GM21447 (cell line): Measurements from ENCODE around the gene LY9.

Source experiments
- ATAC-seq: cut with Tn5 transposase; IDR thresholded peaks from one replicate; pipeline ENCODE4 v1.9.1; 2021; ENCODE audit not compliant: unreplicated experiment

Gene LY9, protein sequence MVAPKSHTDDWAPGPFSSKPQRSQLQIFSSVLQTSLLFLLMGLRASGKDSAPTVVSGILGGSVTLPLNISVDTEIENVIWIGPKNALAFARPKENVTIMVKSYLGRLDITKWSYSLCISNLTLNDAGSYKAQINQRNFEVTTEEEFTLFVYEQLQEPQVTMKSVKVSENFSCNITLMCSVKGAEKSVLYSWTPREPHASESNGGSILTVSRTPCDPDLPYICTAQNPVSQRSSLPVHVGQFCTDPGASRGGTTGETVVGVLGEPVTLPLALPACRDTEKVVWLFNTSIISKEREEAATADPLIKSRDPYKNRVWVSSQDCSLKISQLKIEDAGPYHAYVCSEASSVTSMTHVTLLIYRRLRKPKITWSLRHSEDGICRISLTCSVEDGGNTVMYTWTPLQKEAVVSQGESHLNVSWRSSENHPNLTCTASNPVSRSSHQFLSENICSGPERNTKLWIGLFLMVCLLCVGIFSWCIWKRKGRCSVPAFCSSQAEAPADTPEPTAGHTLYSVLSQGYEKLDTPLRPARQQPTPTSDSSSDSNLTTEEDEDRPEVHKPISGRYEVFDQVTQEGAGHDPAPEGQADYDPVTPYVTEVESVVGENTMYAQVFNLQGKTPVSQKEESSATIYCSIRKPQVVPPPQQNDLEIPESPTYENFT

DNA sequence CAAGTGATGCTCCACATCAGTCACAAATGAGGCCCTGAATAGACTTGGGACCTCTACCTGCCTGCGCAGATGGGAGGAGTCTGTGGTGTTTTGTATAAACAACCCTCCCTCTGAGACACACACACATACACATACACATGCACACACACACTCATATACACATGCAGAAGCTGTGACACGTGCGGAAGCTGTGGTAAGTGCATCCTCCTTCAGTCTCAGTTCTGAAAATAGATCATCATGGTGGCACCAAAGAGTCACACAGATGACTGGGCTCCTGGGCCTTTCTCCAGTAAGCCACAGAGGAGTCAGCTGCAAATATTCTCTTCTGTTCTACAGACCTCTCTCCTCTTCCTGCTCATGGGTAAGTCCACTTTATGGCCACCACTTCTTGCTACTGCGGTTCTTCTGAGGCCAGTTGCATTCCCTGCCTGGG is at the start of gene LY9:
TSS of gene LY9 (plus strand) at position 224 of the 433 bp plus-strand sequence. CDS start at position 238, 14 bp downstream.
- ATAC-seq: peak; percentile 74

DNA sequence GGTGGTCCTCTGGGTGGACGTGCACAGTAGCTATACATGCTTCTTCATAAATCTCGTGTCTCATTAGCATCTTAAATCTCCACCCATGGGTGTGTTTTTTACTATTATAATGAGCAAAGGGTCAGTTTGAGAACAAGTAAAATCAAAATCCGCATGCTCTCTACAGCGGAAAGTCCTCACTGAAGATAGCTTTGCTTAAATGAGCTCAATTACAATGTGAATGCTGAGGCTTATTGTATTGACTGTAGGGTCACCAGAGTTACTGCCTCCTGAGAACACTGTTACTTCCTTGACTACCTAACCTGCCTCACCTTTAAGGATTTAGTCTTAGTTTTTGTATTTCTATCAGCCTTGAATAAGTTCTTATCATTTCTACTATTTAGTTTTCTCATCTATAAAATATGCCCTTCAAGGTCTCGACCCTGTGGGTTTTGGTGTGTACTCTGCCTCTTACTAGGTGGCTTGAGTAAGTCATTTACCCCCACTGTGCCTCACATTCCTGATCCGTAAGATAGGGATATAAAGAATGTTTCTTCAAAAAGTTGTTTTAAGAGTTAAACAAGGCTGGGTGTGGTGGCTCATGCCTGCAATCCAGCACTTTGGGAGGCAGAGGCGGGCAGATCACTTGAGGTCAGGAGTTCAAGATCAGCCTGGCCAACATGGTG is 49.0 kb upstream of the LY9 start:
- ATAC-seq: no peak

DNA sequence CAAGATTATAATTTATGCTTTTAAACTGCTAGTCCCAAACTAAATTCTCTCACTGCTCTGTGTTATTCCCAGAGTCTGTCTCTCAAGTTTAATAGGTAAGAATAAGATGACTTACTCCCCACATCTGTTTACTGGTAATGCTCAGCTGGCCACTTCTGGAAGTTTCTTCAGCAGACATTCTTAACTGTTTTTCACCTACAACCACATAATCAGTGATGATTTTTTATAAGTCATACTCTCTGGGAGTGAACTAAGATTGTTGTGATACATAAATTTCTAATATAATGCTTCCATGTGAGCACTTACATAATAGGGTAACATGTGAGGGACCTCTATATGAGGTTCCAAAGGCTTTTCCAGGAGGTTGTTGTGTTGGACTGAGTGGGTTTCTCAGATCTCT is 48.3 kb upstream of the LY9 start:
- ATAC-seq: no peak

DNA sequence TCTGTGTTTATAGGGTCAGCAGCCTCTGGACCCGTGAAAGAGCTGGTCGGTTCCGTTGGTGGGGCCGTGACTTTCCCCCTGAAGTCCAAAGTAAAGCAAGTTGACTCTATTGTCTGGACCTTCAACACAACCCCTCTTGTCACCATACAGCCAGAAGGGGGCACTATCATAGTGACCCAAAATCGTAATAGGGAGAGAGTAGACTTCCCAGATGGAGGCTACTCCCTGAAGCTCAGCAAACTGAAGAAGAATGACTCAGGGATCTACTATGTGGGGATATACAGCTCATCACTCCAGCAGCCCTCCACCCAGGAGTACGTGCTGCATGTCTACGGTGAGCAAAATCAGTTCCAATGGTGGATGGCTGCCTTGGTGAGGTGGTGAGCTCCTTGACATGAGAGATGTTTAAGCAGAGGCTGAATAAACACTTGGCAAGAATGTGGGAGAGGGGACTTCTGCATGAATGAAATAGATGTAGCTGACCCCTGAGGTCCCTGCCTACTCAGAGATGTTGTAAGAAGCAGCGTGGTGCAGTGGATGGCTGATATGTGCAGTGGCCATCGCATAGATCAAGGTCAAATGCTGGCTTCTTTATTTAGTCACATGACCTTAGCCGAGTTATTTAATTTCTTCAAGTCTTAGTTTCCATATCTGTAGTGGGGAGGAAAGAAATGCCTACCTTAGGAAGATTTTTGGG is 47.6 kb upstream of the LY9 start:
- ATAC-seq: no peak

DNA sequence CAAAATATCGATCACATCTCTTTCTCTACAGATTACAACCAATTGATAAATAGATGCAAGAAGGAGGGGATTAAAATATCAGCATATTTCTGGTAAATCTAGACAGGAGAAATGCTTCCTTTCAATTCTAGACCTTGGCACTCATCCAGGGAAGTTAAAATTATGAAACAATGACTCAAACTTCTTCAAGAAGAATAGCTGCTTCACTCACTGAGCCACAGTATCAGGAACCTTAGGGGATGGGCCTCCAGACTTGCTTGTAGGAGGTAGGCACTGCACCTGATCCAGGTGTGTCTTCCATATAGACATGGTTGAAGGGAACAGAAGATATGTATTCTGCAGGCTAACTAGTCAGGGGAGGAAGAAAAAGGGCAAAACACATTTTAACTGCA is 47.1 kb upstream of the LY9 start:
- ATAC-seq: no peak

DNA sequence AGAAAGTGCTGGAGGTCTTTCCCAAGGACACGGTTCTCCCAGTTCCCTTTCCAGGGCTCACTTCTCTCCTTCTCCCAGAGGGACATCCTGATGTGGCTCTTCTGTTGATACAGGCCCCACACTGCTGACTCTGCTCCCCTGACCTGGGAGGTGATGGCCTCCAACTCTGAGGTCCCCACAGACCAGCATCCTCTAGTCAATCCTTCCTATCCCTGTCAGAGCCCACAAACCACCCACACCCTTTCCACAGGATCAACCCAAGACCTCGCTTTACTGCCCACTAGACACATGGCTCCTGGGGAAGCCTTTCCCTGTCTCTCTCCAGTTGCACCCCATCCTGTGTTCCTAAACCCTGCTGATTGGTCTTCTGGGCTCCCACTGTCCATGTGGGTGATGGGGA is 45.4 kb upstream of the LY9 start:
- ATAC-seq: no peak

DNA sequence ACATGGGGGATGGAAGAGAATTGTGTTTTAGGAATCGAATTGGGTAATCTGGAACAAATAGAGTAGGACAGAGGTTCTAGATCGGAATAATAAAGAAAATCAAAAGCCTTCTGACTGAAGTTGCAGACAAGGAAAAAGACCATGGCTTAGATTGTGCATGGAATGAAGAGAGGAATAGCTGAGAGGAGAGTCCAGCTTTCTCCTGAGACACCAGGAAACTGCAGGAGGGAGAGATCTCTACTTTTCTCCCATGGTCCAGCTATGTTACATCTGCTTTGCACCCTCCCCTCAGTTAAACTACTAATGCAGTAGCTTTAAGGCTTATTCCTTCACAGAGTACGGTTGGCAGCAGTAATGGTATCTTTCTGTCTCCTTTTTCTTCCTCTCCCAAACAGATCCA is 43.6 kb upstream of the LY9 start:
- no peak for ATAC-seq

DNA sequence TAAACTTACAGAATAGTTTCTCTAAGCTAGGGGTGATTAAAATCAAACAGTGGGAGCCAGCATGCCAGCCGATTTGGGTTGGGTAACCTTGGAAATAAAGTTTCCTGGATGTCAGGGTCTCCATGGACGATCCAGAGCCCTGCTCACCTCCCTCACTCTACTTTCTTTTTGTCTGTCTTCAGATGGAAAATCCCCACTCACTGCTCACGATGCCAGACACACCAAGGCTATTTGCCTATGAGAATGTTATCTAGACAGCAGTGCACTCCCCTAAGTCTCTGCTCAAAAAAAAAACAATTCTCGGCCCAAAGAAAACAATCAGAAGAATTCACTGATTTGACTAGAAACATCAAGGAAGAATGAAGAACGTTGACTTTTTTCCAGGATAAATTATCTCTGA is 43.0 kb upstream of the LY9 start:
- ATAC-seq: no peak

DNA sequence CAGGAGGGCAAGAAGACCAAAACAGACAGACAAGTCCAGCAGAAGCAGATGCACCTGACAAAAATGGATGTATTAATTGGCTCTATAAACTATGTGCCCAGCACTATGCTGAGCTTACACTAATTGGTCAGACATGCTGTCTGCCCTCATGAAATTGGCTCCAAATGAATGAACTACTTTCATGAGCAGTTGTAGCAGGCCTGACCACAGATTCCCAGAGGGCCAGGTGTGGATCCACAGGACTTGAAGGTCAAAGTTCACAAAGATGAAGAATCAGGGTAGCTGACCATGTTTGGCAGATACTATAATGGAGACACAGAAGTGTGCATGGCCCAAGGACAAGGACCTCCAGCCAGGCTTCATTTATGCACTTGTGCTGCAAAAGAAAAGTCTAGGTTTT is 42.4 kb upstream of the LY9 start:
- ATAC-seq: no peak

DNA sequence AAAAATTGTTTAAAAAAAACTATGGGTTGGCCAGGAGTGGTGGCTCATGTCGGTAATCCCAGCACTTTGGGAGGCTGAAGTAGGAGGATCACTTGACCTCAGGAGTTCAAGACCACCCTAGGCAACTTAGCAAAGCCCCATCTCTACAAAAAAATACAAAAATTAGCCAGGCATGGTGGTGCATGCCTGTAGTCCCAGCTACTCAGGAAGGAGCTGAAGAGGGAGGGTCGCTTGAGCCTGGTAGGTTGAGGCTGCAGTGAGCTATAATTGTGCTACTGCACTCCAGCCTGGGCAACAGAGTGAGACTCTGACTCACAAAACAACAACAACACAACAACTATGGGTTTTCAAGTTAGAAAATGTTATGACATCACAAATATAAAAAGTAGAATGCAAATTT is 40.5 kb upstream of the LY9 start:
- ATAC-seq: no peak

DNA sequence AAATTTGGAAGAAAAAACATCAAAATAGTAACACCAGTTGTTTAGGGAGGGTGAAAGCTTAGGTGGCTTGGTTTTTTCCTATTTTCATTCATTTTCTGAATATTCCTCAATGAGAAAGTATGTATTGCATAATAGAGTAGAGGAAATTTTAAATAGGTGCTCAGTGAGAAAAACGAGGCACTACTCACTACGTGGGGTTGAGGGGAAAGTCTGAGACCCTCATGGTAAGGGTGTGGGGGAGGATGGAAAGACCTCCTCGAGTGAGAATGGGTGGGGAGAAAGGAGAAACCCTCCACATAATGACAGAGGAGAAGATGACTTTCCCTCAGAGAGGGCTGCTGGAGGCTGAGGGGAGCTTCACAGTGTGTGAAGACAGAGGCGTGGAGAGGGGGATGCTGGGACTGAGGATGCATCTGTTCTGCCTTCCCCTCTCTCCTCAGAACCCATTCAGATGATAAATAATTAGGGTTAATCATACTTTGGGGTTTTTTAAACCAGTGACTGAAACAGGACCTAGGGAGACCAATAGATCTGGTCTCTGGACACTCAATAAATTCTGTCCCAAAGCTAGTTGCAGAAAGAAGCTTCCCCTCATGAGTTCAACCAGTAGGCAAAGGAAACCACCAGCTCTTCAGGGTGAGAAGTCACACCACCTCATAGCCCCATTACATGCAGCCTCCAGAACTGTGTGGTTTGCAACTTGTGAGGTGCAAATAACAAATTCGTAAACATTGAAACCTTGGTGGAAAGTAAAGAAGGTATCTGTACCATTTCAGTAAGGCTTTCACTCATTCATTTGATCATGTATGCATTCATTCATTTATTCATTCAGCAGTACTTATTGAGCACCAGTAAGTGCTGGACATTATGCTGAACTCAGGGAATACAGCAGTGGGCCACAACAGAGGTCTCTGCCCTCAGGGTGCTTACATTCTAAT is 39.8 kb upstream of the LY9 start:
- ATAC-seq: peak; percentile 52

DNA sequence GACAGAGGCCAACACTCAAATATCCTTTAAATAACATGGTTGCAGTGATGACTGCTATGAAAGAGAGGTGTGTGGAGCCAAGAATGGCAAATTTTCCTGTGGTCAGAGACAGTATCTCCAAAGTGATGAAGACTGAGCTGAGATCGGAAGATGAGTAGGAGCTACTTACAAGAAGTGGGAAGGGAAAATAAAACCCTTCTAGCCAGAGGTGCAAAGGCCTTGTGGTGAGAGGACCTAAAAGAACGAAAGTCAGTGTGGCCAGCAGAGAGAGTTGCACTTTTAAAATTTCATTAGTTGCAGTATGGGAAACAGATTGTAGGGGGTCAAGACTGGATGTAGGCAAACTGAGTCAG is 39.1 kb upstream of the LY9 start:
- ATAC-seq: no peak

DNA sequence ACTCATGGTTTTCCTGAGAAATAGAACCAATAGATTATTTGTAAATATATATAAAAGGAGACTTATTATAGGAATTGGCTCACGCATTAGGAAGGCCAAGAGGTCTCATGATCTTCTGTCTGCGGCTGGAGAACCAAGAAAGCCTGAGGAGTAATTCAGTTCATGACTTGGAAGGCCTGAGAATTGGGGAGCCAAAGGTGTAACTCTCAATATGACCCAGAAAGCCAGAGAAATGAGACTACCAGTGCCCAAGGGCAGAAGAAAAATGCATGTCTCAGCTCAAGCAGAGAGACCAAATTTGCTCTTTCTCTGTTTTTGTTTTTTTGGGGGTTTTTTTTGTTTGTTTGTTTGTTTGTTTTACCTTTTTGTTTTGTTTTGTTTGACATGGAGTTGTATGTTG is 37.5 kb upstream of the LY9 start:
- ATAC-seq: no peak

DNA sequence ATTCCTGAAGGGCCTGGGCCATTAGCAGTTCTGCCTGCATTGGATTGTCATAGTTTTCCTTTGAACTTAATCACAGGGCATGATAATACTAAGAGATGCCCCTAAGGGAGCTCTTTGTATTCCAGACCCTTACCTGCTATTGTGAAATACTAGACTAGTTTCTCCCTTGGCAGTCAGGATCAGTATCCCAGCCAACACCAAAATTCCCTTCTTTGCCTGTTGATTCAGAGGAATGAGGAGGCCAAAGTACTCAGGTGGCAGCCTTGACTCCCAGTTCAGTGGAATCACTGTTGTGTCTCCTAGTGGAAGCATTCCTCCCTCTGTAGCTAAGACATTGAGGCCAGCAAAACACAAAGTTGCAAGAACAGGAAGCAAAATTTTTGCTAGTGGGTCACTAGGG is 36.2 kb upstream of the LY9 start:
- no peak for ATAC-seq

DNA sequence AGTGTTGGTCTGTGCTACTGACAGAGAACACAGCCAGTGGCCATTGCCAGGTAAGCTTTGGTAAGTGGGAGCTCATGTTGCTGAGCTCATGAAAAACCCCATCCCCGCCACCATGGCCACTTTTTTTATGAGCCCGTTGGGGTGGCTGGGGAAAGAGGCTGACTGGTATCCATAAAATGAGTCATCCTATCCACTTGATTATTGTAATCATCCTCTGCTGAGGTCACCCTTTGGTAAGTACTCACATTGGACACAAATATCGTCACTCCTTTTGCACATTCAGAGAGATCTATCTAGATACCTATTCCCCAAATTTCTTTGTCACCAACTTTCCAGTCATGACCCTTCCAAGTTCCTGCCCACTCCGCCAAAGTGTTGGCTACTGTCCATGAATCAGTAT is 34.9 kb upstream of the LY9 start:
- no peak for ATAC-seq

DNA sequence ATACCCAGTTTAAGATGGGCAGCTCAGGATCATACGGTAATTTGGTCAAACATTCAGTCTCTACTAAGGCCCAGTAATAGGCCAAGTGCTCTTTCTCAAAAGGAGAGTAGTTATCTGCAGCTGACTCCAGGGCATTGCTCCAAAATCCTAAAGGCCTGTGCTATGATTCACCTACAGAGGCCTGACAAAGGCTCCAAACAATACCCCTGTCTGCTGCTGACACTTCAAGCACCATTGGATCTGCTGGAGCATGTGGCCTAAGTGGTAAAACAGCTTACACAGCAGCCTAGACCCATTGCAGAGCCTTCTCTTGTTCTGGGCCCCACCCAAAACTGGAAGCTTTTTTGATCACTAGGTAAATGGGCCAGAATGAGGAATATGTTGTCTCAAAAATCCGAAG is 34.1 kb upstream of the LY9 start:
- no peak for ATAC-seq

DNA sequence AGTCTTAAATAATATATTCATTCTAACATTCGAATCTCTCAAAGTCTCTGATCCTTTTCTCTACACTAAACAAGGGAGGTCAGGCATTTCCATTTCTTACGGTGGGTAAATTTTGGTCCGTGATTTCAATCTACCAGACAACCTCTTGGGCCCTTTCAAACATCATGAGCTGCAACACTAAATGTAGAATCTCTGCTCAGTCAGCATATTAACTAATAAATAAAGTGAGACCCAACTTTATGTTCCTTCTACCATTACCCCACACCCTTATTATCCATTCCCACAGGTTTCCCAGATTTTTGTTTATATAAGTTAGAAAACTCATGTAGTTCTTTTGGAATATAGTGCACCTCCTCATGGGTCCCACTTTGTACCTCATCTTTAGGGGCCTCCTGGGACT is 32.0 kb upstream of the LY9 start:
- ATAC-seq: no peak

DNA sequence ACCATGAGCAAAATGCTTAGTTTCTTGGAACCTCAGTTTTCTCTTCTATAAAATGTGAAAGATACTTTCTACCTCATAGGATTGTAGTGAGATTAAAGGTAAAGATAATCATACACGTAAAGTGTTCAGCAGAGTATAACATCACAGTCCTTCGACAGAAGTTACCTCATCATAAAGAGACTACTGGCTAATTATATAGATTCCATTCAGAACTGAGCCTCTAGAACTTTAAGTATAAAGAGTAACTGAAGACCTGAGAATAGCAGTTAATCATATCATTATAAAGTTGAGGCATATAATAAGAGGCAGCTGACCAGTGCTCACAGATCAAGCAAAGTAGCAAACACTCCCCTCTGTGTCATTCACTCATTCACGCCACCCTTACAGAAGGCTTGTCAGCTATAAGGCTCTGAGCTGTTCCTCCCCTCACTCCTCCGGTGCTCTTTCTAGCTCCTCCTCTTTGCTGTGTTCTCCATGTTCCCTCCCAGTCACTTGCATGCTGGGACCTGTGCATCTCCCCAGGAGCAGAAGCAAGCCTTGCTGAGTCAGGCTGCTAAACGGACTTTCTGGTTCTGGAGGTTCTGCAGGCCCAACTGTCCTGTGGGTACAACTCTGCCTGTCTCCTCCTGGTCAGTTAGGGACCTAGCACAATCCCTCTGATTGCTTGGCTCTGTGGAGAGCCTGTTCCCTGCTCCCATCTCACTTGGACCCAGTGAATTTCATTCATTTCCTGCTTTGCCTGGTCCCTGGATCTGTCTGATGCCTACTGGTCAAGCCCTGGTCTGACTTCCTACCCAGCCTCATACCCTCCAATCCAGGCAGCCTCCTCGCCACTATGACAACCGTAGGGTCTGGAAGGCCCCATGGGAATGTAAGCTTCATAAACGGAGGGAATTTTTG is 28.3 kb upstream of the LY9 start:
- peak; percentile 68 for ATAC-seq

DNA sequence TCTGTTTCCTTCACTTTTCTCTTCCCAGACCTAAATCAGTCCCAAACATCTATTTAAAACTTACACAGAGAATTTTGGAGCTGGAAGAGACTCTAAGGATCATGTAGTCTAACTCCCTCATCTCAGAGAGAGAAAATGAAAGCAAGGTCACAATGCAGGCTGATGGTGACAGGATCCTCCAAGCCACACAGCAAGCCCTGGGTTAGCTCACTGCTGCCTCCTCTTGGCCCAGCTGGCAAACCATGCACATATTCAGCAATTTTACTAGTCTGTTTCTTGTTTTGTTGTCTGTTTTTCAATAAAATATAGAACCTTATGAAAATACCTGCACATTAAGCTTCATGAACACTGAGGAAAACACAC is 27.7 kb upstream of the LY9 start:
- peak; percentile 75 for ATAC-seq

DNA sequence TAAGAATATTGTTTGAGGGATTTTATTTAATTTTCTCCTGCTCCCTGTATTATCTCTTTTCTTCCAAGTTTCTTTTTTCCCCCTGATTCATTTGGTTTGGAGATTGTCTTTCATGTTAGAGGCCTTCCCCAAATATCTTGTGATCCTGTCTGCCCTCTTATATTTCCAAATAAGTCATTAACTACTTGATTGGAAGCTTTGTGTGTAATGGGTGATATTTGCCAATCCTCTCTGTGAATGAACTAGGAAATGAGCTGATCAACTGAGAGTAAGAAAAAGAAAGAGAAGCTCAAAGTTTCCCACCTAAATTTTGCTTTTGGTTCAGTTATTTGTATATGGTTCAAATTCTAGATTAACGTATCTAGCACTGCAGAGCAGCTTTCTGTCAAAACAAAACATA is 23.6 kb upstream of the LY9 start:
- no peak for ATAC-seq
